HG03354 (cell line): ENCODE measurements around the gene NRF1.
A peak's percentile ranks its signal among the peaks of the same experiment; 100 is the strongest.
"Not testable (repeated sequence)": the region's sequence is repeated elsewhere in the genome, so short reads cannot be mapped to it uniquely, and the experiment has no call there.

Source experiments
- ATAC-seq: cut with Tn5 transposase; IDR thresholded peaks from one replicate; pipeline ENCODE4 v1.9.1; 2021; ENCODE audit warnings: mild to moderate bottlenecking; ENCODE audit not compliant: unreplicated experiment, poor library complexity, severe bottlenecking

The NRF1 gene

GRCh38 chr7:129611246-129612111 lies at the start of gene NRF1:
NRF1 (plus strand) TSS chr7:129611720; CDS start chr7:129657352, 45,632 bp downstream.
- ATAC-seq = peak; percentile 76

DNA sequence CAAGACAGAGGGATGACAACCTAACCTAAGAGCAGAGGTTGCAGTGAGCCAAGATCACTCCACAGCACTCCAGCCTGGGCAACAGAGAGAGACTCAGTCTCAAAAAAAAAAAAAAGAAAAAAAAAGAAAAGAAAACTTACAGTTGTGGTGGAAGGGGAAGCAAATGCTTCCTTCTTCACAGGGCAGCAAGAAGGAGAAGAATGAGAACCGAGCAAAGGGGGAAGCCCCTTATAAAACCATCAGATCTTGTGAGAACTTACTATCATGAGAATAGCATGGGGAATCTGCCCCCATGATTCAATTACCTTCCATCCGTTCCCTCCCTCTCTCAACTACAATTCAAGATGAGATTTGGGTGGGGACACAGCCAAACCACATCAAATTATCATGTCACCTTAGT lies 45.2 kb upstream of the NRF1 start:
- ATAC-seq = not testable (repeated sequence)

DNA sequence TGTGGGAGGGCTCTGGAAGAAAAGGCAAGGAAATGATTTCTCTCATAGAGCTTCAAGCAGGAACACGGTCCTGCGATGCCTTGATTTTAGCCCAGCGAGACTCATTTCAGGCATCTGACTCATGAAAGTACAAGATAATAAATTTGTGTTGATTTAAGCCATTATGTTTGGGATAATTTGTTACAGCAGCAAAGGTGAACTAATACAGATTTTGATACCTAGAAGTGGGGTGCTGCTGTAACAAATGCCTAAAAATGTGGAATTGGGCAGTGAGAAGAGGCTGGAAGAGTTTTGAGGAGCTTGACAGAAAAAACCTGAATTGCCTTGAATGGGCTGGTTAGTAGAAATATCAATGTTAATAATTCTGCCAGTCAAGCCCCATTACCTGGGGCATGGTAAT lies 44.1 kb upstream of the NRF1 start:
- ATAC-seq = no peak

- no peak for ATAC-seq
Observed at GRCh38 chr7:129568240-129568639, 43.3 kb upstream of the NRF1 start.

- ATAC-seq = no peak
Observed at GRCh38 chr7:129569326-129569725, 42.2 kb upstream of the NRF1 start.

DNA sequence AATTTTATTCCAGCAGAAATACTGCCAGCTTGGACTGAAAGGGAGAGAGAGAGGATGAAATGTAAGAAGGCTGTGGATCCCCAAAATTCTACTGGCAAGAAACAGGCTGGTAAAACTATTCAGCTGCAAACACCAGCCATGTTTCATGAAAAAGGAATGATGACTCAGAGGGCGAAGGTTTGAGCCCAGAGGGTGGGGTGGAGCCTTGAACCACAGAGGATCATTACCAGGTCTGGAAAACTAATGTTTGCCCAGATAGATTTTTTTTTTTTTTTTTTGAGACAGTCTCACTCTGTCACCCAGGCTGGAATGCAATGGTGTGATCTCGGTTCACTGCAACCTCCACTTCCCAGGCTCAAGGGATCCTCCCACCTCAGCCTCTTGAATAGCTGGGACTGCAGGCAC lies 41.7 kb upstream of the NRF1 start:
- no peak for ATAC-seq

- ATAC-seq = no peak
Observed at GRCh38 chr7:129571201-129571600, 40.3 kb upstream of the NRF1 start.

GRCh38 chr7:129572205-129572604 lies 39.3 kb upstream of the NRF1 start:
- ATAC-seq = no peak

GRCh38 chr7:129574487-129574886 lies 37.0 kb upstream of the NRF1 start:
- ATAC-seq = no peak

GRCh38 chr7:129575699-129576098 lies 35.8 kb upstream of the NRF1 start:
- no peak for ATAC-seq

GRCh38 chr7:129576138-129576537 lies 35.4 kb upstream of the NRF1 start:
- ATAC-seq = no peak

DNA sequence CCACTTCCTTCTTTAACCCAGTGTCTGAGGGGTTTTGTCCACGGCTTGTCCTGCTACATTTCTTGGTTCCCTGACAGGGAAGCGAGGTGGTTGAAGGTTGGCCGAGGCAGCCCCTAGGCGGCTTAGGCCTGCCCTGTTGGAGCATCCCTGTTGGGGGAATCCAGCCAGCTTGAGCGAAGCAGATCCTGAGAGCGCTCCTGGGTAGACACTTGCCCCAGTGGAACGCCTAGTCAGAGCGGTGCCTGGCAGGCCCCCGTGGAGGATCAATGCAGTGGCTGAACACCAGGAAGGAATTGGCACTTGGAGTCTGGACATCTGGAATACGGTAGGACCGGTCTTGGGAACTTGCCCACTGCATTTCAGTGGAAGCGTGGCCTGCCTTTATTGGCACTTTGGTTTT lies 32.7 kb upstream of the NRF1 start:
- no peak for ATAC-seq

GRCh38 chr7:129586179-129586578 lies 25.3 kb upstream of the NRF1 start:
- not testable (repeated sequence) for ATAC-seq

DNA sequence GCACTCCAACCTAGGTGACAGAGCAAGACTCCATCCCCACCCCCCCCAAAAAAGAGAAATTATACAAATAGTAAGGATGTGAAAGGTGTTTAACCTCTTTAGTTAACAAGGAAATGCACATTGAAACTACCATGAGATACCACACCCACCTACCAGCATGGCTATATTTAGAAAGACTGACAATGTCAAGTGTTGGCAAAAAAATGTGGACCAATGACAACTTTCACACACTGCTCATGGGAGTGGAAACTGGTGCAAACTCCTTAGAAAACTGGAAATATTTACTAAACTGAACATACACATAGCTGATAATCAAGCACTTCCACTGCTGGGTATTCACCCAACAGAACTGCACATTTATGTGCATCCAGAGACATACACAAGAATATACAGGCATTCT lies 23.3 kb upstream of the NRF1 start:
- ATAC-seq = no peak

DNA sequence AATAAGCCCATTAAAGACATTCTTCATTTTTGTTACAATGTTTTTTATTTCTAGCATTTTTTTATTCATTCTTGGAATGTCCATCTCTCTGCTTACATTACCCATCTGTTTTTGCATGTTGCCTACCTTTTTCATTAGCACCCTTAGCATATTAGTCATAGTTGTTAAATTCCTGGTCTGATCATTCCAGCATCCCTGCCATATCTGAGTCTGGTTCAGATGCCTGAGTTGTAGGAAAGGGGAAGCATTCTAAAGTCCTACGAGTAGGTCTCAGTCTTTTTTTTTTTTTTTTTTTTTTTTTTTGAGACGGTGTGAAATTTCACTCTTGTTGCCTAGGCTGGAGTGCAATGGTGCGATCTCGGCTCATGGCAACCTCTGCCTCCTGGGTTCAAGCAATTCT lies 19.7 kb upstream of the NRF1 start:
- no peak for ATAC-seq

DNA sequence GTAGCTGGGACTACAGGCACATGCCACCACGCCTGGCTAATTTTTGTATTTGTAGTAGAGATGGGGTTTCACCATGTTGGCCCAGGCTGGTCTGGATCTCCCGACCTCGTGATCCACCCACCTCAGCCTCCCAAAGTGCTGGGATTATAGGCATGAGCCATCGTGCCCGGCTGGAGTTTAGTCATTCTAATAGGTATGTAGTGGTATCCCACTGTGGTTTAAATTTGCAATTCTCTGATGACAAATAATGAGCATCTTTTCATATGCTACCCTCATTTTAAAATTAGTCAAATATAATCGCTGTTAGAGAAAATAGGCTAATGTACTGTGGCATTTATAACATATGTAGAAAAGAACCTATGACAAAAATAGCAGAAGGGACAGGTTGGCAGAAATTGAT lies 15.1 kb upstream of the NRF1 start:
- not testable (repeated sequence) for ATAC-seq

- ATAC-seq = no peak
Observed at GRCh38 chr7:129597672-129598071, 13.8 kb upstream of the NRF1 start.

DNA sequence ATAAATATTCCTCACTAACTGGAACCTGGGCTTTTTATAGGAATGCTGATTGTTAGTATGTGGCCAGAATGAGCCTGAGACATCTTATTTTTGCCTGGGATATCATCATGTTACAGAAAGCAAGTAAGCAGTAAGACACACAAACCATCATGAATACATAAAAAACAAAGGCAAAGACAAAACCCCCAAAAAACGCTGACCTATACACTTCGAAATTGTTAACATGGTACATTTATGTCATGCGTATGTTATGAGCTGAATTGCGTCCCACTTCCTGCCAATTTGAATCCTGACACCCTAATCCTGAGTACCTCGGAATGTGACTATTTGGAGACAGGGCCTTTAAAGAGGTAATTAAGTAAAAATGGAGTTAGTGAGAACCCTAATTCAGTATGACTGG lies 12.3 kb upstream of the NRF1 start:
- ATAC-seq = no peak

DNA sequence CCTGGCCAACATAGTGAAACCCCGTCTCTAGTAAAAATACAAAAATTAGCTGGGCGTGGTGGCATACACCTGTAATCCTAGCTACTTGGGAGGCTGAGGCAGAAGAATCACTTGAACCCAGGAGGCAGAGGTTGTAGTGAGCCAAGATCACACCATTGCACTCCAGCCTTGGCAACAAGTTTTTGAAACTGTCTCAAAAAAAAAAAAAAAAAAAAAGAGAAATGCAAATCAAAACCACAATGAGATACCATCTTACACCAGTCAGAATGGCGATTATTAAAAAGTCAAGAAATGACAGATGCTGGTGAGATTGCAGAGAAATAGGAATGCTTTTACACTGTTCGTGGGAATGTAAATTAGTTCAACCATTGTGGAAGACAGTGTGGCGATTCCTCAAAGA lies 7.9 kb upstream of the NRF1 start:
- ATAC-seq = not testable (repeated sequence)

- not testable (repeated sequence) for ATAC-seq
Observed at GRCh38 chr7:129604021-129604420, 7.5 kb upstream of the NRF1 start.

- no peak for ATAC-seq
Observed at GRCh38 chr7:129604713-129605437, 6.6 kb upstream of the NRF1 start.
